Fibroblast of the aortic adventitia (primary cell): ENCODE results near the gene TMEM117. TPM values are rescaled to one million over a fixed set of nuclear protein-coding genes. Genes with fewer than 3 reads are reported as not detected.

Source experiments
- DNase-seq: peaks from one replicate; pipeline ENCODE4 v3.0.0-alpha.2; 2010; ENCODE audit warnings: low read depth
- H3K4me3 ChIP-seq: 2 replicates; pipeline ENCODE4 v1.5.1; 2011; ENCODE audit warnings: low read depth, mild to moderate bottlenecking, control low read depth, low read length, moderate library complexity
- CTCF ChIP-seq: IDR thresholded peaks from 2 replicates; pipeline ENCODE4 v1.5.1; 2011; ENCODE audit warnings: mild to moderate bottlenecking, low read length, control low read depth, inconsistent platforms; ENCODE audit not compliant: insufficient read depth
- total RNA-seq: library from RNA; depleted of rRNA; stranded (reverse); fragments of >200 nt; gene quantifications from 2 replicates; pipeline ENCODE4 v1.2.3, GENCODE V29; 2012; ENCODE audit warnings: low replicate concordance

Gene TMEM117
- total RNA-seq, 1 donor: 9.9 TPM

- H3K4me3 ChIP-seq: no peak overlapping the region
- no peak for TF ChIP-seq CTCF
- no peak for DNase-seq
Observed at GRCh38 chr12:43896496-43896895, 60.6 kb downstream of the TMEM117 start.

DNA sequence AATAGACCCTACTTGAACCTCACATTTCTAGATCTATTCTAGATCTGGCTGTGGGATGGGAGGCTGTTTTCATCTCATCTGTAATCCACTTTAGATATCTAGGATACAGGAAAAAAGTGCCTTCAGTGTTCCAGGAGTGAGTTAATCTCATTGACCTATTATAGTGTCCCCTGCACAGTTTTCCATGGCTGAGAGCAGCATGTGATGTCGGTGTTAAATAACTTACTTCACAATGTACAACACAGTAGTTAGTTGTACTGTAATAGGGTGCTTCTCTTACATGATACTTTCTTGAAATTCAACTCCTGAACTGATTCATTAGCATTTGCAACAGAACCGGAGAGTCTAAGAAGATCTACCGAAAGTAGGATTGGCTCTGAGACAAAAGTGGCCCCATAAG lies 62.6 kb downstream of the TMEM117 start:
- no peak for TF ChIP-seq CTCF
- no peak overlapping the region for H3K4me3 ChIP-seq

DNA sequence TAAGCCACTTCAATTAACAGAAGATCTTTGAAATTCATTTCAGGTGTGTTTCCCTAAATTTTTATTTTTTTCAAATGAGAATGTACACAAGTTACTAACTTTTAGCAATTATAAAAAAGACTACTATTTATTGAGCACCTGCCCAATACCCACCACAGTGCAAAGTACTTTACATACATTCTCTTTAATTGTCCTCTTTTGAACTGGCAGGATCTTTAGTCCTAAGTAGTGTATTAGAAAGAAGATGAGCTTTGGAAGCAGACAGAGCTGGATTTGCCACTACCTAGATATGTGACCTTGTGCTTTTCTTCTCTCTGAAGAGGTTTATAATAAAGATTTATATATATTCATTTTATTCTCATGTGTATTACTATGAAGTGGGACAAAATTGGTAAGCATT lies 63.7 kb downstream of the TMEM117 start:
- H3K4me3 ChIP-seq: no peak overlapping the region
- DNase-seq: no peak
- TF ChIP-seq CTCF: no peak

More for the DNA sequence above, 62.6 kb downstream of the TMEM117 start:
- no peak for DNase-seq

DNA sequence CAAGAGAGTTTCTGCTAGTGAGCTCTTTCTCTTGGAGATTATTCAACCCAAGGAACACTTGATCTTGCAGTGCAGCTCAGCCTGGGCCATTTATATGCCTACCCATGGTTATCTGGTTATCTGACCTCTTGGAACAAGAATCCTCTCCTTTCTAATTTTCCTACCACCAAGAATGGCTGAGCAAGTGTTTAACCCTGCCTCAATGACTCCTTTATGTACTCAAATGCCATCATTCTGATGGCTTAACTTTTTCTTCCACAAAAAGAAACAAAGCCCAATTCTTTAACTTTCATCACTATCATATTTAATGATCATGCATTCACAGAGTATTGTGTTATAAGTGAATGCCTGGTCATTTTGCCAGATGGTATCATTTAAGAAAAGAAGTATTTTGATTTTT lies 67.8 kb downstream of the TMEM117 start:
- no peak for DNase-seq
- no peak overlapping the region for H3K4me3 ChIP-seq
- no peak for TF ChIP-seq CTCF

- DNase-seq: no peak
- TF ChIP-seq CTCF: no peak
- no peak overlapping the region for H3K4me3 ChIP-seq
Observed at GRCh38 chr12:43912859-43913258, 77.0 kb downstream of the TMEM117 start.

- H3K4me3 ChIP-seq: no peak overlapping the region
- no peak for TF ChIP-seq CTCF
- DNase-seq: no peak
Observed at GRCh38 chr12:43914391-43914790, 78.5 kb downstream of the TMEM117 start.

GRCh38 chr12:43914923-43915468 lies 79.1 kb downstream of the TMEM117 start:
- no peak for TF ChIP-seq CTCF

More at GRCh38 chr12:43914923-43915468, 79.1 kb downstream of the TMEM117 start:
- no peak overlapping the region for H3K4me3 ChIP-seq
- DNase-seq: no peak
